Astrocyte of the cerebellum (primary cell): ENCODE measurements around the gene FUOM.
A peak's percentile ranks its signal among the peaks of the same experiment; 100 is the strongest.
"Not testable (repeated sequence)": the region's sequence is repeated elsewhere in the genome, so short reads cannot be mapped to it uniquely, and the experiment has no call there.

Source experiments
- DNase-seq: peaks from one replicate; pipeline ENCODE4 v3.0.0-alpha.2; 2011; ENCODE audit warnings: low read depth
- H3K4me3 ChIP-seq: 2 replicates; pipeline ENCODE4 v1.5.1; 2011; ENCODE audit warnings: mild to moderate bottlenecking, low read depth, low read length, moderate library complexity
- CTCF ChIP-seq: IDR thresholded peaks from 2 replicates; pipeline ENCODE4 v1.5.1; 2012; ENCODE audit warnings: low read length, low read depth, moderate library complexity, mild to moderate bottlenecking; ENCODE audit errors: missing control alignments
- in situ Hi-C: cut with HindIII; loops from 2 replicates; pipeline ENCODE4 v1.10.0; 2017; ENCODE audit warnings: low sequenced_read_pairs

The FUOM gene

GRCh38 chr10:133326223-133326551 lies 31.6 kb downstream of the FUOM start:
- no peak for DNase-seq
- in situ Hi-C loops: no loop called here
- no peak for TF ChIP-seq CTCF
- peak overlapping the region; percentile 27 for H3K4me3 ChIP-seq

- in situ Hi-C loops: no loop called here
- DNase-seq: no peak
- peak overlapping the region; percentile 34 for H3K4me3 ChIP-seq
- no peak for TF ChIP-seq CTCF
Observed at GRCh38 chr10:133325440-133326222, 32.2 kb downstream of the FUOM start.

- no peak for TF ChIP-seq CTCF
- in situ Hi-C loops: no loop called here
- no peak overlapping the region for H3K4me3 ChIP-seq
- DNase-seq: no peak
Observed at GRCh38 chr10:133324857-133325260, 33.0 kb downstream of the FUOM start.

GRCh38 chr10:133324198-133324792 lies 33.5 kb downstream of the FUOM start:
- no peak overlapping the region for H3K4me3 ChIP-seq
- TF ChIP-seq CTCF: no peak
- in situ Hi-C loops: no loop called here
- no peak for DNase-seq

- DNase-seq, in situ Hi-C loops, H3K4me3 ChIP-seq: not testable (repeated sequence)
Observed at GRCh38 chr10:133322064-133322709, 35.6 kb downstream of the FUOM start.

GRCh38 chr10:133320852-133321422 lies 36.9 kb downstream of the FUOM start:
- in situ Hi-C loops, DNase-seq, H3K4me3 ChIP-seq: not testable (repeated sequence)

GRCh38 chr10:133318494-133319127 lies 39.2 kb downstream of the FUOM start:
- in situ Hi-C loops: no loop called here
- peak overlapping the region; percentile 36 for H3K4me3 ChIP-seq
- peak; percentile 72 for TF ChIP-seq CTCF
- no peak for DNase-seq
